ENCODE data around the gene PACSIN1.

GRCh38 chr6:34528996-34529664 lies 63.3 kb downstream of the PACSIN1 start:
- no peak for TF ChIP-seq EZH2 (IDR thresholded peaks at IDR 0.05; ENCODE audit: borderline replicate concordance, low read depth, low read length, poor library complexity, severe bottlenecking)
- TF ChIP-seq, protein P1, sequence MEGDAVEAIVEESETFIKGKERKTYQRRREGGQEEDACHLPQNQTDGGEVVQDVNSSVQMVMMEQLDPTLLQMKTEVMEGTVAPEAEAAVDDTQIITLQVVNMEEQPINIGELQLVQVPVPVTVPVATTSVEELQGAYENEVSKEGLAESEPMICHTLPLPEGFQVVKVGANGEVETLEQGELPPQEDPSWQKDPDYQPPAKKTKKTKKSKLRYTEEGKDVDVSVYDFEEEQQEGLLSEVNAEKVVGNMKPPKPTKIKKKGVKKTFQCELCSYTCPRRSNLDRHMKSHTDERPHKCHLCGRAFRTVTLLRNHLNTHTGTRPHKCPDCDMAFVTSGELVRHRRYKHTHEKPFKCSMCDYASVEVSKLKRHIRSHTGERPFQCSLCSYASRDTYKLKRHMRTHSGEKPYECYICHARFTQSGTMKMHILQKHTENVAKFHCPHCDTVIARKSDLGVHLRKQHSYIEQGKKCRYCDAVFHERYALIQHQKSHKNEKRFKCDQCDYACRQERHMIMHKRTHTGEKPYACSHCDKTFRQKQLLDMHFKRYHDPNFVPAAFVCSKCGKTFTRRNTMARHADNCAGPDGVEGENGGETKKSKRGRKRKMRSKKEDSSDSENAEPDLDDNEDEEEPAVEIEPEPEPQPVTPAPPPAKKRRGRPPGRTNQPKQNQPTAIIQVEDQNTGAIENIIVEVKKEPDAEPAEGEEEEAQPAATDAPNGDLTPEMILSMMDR (conservative IDR thresholded peaks at IDR 0.05; ENCODE audit: low read depth, low read length), result no peak
